ENCODE results near the gene NCAM1. TPM values are rescaled to one million over a fixed set of nuclear protein-coding genes. Genes with fewer than 3 reads are reported as not detected.
"Not testable (repeated sequence)": the region's sequence is repeated elsewhere in the genome, so short reads cannot be mapped to it uniquely, and the experiment has no call there.

NCAM1 gene
- total RNA-seq, 2 experiments from 2014 or later, result 0.72 to 1.0 TPM

DNA sequence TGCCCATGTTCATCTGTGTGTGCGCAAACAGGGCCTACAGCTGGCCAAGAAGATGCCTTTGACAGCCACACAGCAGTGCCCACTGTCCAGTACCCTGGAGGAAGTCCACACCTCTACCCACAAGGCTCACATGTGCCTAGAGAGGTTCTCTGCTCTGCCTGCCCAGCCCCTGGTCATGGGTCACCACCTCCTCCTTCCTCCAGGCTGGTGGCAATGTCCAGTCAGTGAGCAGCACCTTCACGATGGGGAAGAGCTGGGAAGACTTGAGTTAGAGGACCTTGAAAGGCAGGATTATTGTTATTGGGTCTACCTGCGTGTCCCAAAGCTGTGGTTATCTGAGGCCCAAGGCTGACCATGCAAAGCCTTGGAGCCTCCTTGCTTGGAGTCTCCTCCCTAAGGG lies 324.8 kb downstream of the NCAM1 start:
- H3K27ac Mint-ChIP-seq, result no peak overlapping the region
- H3K4me1 Mint-ChIP-seq, result no peaks in the 10 kb centered on the region
- ATAC-seq (ENCODE audit: low read depth) (no peak), DNase-seq (no peak)
- POLR2A ChIA-PET, result no interaction called here
- no peaks in the 10 kb centered on the region for H3K27me3 Mint-ChIP-seq
- no peak overlapping the region for H3K4me3 Mint-ChIP-seq
- no peaks in the 10 kb centered on the region for H3K9me3 Mint-ChIP-seq
- no peaks in the 10 kb centered on the region for H3K36me3 Mint-ChIP-seq

DNA sequence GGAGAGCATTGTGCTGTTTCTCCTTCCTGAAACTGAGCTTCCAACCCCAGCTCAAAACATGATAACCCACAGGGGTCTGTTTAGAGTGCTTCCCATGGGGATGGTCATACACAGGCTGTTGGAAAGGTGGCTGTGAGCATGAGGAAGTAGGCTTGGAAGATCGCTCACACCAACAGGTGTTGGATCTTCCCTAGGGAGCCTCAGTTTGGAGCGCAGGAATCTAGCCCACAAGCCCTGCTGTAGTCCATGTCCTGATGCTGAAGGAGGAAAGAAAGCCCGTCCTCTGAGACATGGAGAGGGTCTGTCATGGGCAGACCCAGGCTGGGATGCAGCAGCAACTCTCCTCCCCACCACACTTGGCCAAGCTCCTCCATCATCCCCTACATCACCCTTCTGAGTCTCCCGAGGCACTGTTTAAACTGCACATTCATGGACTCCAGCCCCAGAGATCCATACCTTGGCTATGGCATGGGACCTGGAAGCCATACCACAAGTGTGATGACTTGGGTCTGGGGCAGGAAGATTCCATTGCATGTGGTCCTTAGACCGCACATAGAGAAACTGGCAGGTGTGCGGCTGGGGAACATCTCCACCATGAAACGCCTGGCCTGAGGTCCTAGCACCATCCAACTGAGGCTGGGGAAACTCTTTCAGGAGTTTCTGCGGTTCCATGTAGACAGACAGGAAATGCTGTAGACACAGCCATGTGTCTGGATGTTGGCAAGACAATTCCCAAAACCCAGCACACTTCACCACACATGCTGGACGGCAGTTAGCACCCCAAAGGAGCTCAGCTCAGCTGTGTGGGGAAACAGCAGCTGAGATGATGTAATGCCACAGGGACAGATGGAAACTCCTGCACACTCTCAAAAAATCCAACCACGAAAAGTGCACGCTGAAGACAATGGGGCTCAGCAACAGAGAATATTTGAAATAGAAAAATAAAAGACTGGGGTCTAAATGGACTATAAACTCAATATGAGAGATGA lies 325.6 kb downstream of the NCAM1 start:
- ATAC-seq (ENCODE audit: low read depth), result no peak
- Mint-ChIP-seq H3K36me3 (no peaks in the 10 kb centered on the region), H3K4me1 (no peaks in the 10 kb centered on the region), H3K9me3 (no peaks in the 10 kb centered on the region), H3K27ac (no peak overlapping the region), H3K4me3 (no peak overlapping the region), H3K27me3 (no peaks in the 10 kb centered on the region)
- POLR2A ChIA-PET, result no interaction called here
- no peak for DNase-seq

- no peak overlapping the region for H3K27ac Mint-ChIP-seq
- no peak overlapping the region for H3K4me3 Mint-ChIP-seq
- DNase-seq (no peak), ATAC-seq (ENCODE audit: low read depth) (no peak)
- no peaks in the 10 kb centered on the region for H3K4me1 Mint-ChIP-seq
- no peaks in the 10 kb centered on the region for H3K9me3 Mint-ChIP-seq
- H3K36me3 Mint-ChIP-seq, result no peaks in the 10 kb centered on the region
- POLR2A ChIA-PET, result no interaction called here
- H3K27me3 Mint-ChIP-seq, result no peaks in the 10 kb centered on the region
These were observed 326.6 kb downstream of the NCAM1 start for GRCh38 chr11:113287801-113288200.

DNA sequence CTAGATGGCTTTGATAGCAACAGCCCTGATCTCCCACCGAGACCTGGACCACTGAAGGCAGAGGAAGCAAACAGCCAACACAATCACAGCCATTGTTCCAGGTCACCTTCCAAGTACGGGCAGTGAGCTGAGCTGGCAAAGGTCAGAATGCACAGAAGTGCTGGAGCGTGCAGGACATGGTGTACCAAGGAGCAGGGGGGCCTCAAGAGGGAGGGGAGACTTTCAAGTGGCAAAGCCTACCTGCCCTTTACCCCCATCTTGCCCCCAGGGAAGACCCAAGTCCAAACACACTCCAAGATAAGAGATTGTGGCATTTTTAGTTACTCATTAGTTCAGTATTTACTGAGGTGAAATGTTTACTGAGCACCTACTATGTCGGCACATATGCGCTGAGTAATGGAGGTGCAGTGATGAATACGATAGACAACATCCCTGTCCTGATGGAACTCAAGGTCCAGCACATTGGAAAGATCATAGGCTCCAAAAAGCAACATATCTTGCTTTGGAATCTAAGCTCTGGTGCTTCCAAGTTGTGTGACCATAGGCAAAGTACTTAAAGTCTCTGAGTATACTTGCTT lies 327.2 kb downstream of the NCAM1 start:
- H3K4me3 Mint-ChIP-seq, result no peak overlapping the region
- DNase-seq (no peak), ATAC-seq (ENCODE audit: low read depth) (no peak)
- H3K27me3 Mint-ChIP-seq, result no peaks in the 10 kb centered on the region
- no peak overlapping the region for H3K27ac Mint-ChIP-seq
- POLR2A ChIA-PET, result no interaction called here
- H3K4me1 Mint-ChIP-seq, result no peaks in the 10 kb centered on the region
- no peaks in the 10 kb centered on the region for H3K36me3 Mint-ChIP-seq
- no peaks in the 10 kb centered on the region for H3K9me3 Mint-ChIP-seq

DNA sequence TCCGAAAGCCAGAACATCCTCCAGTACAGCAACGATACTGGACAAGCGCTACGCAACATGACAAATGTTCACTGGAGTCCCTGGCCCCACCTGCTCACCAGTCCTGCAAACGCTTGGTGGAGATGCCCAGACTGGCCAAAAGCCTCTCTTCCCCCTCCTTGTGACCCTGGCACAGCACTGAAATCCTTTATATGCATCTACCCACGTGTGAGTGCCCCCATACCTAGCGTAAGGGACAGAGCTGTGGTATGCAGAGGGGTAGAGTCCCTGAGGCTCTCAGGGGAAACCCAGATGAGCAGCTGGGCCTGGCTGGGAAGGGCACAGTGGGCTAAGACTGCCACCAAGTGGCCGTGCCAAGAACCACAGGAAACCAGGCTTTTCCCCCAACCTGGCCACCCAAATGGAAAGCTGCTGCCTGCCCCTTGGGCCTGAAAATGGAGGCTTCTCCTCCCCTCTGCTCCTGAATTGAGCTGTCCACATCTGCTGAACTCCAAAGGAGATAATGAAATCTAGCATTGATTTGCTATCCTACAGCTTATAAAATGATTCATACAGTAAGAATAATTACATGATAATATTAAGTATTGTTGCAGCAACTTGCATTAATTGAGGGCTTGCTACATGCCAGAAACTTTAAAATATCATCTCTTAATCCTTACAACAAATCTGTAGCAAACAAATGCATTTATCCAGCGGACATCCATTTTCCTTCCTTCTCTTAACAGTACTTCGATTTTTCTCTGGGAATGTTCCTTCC lies 328.4 kb downstream of the NCAM1 start:
- DNase-seq, result peak; percentile 76
- no peak overlapping the region for H3K27ac Mint-ChIP-seq
- H3K27me3 Mint-ChIP-seq, result peaks cover 2% of the 10 kb centered on the region
- H3K4me1 Mint-ChIP-seq, result no peaks in the 10 kb centered on the region
- no peaks in the 10 kb centered on the region for H3K9me3 Mint-ChIP-seq
- ATAC-seq (ENCODE audit: low read depth), result peak; percentile 79
- H3K4me3 Mint-ChIP-seq, result no peak overlapping the region
- POLR2A ChIA-PET, result no interaction called here
- no peaks in the 10 kb centered on the region for H3K36me3 Mint-ChIP-seq

DNA sequence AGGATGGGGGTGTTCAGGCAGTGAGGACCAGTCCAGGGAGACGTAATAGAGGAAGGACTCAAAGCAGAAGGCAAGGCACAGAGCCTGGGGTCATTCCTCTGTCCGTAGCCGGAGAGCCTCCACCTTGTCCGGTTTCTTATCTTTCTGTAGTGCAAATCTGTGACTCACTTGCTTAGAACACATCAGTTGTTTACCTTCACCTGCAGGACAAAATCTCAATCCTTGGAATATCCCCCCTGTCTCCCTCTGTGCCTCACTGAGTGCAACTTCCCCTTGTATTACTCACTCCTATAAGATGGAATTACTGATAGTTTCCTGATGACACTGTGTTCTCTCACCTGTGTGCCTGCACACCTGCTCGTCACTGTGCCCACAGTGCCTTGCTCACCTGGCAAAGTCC lies 332.7 kb downstream of the NCAM1 start:
- H3K27ac Mint-ChIP-seq, result no peak overlapping the region
- H3K27me3 Mint-ChIP-seq, result peaks cover 10% of the 10 kb centered on the region
- POLR2A ChIA-PET, result no interaction called here
- H3K4me1 Mint-ChIP-seq, result no peaks in the 10 kb centered on the region
- H3K4me3 Mint-ChIP-seq, result no peak overlapping the region
- DNase-seq, result no peak
- no peaks in the 10 kb centered on the region for H3K9me3 Mint-ChIP-seq
- no peak for ATAC-seq (ENCODE audit: low read depth)
- no peaks in the 10 kb centered on the region for H3K36me3 Mint-ChIP-seq

DNA sequence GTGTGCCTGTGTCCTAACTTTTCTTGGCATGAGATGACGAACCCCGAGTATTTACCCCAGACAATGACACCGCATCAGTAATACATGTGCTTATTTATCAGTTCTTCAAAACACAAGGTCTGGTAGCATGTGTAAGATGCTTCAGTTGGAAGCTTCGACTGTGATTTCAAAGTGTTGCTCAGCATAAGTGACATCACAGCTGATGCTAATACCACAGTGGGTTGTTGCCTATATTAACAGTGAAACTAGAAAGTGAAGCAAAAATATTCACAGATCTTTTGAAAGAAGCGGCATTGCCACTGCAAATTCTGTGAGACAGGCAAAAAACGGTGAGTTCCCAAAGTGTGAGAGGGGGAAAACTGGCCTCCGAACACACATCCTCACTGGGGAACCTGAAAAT lies 334.8 kb downstream of the NCAM1 start:
- Mint-ChIP-seq H3K27ac (no peak overlapping the region), H3K27me3 (peaks cover 20% of the 10 kb centered on the region), H3K9me3 (no peaks in the 10 kb centered on the region), H3K36me3 (no peaks in the 10 kb centered on the region), H3K4me1 (no peaks in the 10 kb centered on the region), H3K4me3 (no peak overlapping the region)
- DNase-seq, result no peak
- POLR2A ChIA-PET, result no interaction called here
- ATAC-seq (ENCODE audit: low read depth), result no peak

GRCh38 chr11:113296447-113297205 lies 335.4 kb downstream of the NCAM1 start:
- POLR2A ChIA-PET, result no interaction called here
- no peak overlapping the region for H3K4me3 Mint-ChIP-seq
- no peaks in the 10 kb centered on the region for H3K4me1 Mint-ChIP-seq
- no peak for ATAC-seq (ENCODE audit: low read depth)
- DNase-seq, result no peak
- H3K36me3 Mint-ChIP-seq, result no peaks in the 10 kb centered on the region
- no peaks in the 10 kb centered on the region for H3K9me3 Mint-ChIP-seq
- peaks cover 20% of the 10 kb centered on the region for H3K27me3 Mint-ChIP-seq
- no peak overlapping the region for H3K27ac Mint-ChIP-seq

- H3K27ac Mint-ChIP-seq; H3K4me3 Mint-ChIP-seq; H3K4me1 Mint-ChIP-seq; DNase-seq; ATAC-seq (ENCODE audit: low read depth); H3K9me3 Mint-ChIP-seq; H3K36me3 Mint-ChIP-seq; POLR2A ChIA-PET: not testable (repeated sequence)
- H3K27me3 Mint-ChIP-seq, result peaks cover 24% of the 10 kb centered on the region
These were observed 337.3 kb downstream of the NCAM1 start for GRCh38 chr11:113298496-113298895.

GRCh38 chr11:113304916-113305315 lies 343.7 kb downstream of the NCAM1 start:
- DNase-seq, result no peak
- Mint-ChIP-seq H3K4me1 (no peaks in the 10 kb centered on the region), H3K36me3 (no peaks in the 10 kb centered on the region), H3K27ac (no peak overlapping the region), H3K9me3 (no peaks in the 10 kb centered on the region), H3K4me3 (no peak overlapping the region), H3K27me3 (peaks cover 6% of the 10 kb centered on the region)
- ATAC-seq (ENCODE audit: low read depth), result no peak
- POLR2A ChIA-PET, result no interaction called here

GRCh38 chr11:113305440-113306336 lies 344.5 kb downstream of the NCAM1 start:
- peak; percentile 77 for DNase-seq
- peaks cover 5% of the 10 kb centered on the region for H3K27me3 Mint-ChIP-seq
- POLR2A ChIA-PET, result no interaction called here
- peak; percentile 90 for ATAC-seq (ENCODE audit: low read depth)
- H3K4me3 Mint-ChIP-seq, result no peak overlapping the region
- H3K4me1 Mint-ChIP-seq, result no peaks in the 10 kb centered on the region
- no peak overlapping the region for H3K27ac Mint-ChIP-seq
- H3K36me3 Mint-ChIP-seq, result no peaks in the 10 kb centered on the region
- H3K9me3 Mint-ChIP-seq, result no peaks in the 10 kb centered on the region

DNA sequence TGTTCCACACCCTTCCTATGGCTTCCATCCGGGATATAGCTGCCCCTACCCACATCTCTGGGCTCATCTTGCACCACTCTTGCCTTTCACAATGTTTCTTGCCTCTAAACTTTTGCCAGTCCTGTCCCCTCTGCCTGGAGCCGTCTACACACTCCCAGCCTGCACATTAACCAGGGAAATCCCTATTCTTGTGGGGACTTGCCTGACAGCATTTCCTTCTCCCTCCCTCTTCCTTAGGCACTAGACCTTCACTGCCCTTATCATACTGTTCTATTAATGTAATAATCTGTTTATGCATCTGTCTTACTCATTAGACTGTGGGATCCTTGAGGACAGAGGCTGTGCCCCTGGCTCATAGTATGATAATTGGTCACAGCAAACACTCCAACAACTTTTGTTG lies 347.4 kb downstream of the NCAM1 start:
- no peaks in the 10 kb centered on the region for H3K27me3 Mint-ChIP-seq
- no peaks in the 10 kb centered on the region for H3K36me3 Mint-ChIP-seq
- no peak overlapping the region for H3K27ac Mint-ChIP-seq
- H3K4me3 Mint-ChIP-seq, result no peak overlapping the region
- POLR2A ChIA-PET, result no interaction called here
- DNase-seq (no peak), ATAC-seq (ENCODE audit: low read depth) (no peak)
- H3K4me1 Mint-ChIP-seq, result peaks cover 2% of the 10 kb centered on the region
- H3K9me3 Mint-ChIP-seq, result no peaks in the 10 kb centered on the region

Data from activated naive CD8-positive, alpha-beta T cell treated with anti-CD3 and anti-CD28 coated beads, Interleukin-2, amount 10 ng/mL, durations not matched to agents 7 days and 5 days (primary cell).